GM18519 (cell line): ENCODE data around the gene WTAP.
"Not testable (repeated sequence)": the region's sequence is repeated elsewhere in the genome, so short reads cannot be mapped to it uniquely, and the experiment has no call there.

Experiments
- ATAC-seq: cut with Tn5 transposase; IDR thresholded peaks from one replicate; pipeline ENCODE4 v1.9.1; 2021; ENCODE audit warnings: mild to moderate bottlenecking, moderate library complexity; ENCODE audit not compliant: unreplicated experiment, low FRiP score

Gene WTAP

DNA sequence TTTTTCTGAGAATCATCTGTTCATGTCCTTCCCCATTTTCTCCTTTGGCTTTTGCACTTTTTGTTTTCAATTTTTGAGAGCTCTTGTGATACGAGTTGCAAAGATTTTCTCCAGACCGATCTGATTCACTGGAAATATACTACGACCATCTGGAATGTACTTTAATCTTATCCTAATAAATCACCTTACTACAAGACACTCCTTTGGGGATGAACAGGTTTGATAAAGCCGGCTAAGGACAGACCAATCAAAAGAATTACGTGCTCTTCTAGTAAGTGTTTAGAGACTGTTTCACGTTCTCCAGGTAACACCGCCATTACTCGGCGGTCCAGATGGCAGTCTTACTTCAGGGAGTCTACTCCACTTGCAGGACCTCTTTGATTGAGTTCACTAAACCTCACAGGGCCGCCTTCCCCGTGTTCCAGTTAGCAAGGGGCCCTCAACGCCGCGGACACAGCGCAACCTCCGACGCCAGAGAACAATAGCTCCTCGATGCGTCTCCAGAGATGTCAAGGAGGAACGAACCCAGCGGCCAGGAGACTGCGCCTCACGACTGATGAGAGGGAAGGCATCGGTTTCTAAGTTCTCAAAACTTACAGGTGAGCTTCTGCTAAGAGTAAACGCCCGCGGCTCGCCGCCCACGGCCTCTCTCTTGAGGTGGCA, 920 bp upstream of the WTAP start:
- ATAC-seq: peak; percentile 6

DNA sequence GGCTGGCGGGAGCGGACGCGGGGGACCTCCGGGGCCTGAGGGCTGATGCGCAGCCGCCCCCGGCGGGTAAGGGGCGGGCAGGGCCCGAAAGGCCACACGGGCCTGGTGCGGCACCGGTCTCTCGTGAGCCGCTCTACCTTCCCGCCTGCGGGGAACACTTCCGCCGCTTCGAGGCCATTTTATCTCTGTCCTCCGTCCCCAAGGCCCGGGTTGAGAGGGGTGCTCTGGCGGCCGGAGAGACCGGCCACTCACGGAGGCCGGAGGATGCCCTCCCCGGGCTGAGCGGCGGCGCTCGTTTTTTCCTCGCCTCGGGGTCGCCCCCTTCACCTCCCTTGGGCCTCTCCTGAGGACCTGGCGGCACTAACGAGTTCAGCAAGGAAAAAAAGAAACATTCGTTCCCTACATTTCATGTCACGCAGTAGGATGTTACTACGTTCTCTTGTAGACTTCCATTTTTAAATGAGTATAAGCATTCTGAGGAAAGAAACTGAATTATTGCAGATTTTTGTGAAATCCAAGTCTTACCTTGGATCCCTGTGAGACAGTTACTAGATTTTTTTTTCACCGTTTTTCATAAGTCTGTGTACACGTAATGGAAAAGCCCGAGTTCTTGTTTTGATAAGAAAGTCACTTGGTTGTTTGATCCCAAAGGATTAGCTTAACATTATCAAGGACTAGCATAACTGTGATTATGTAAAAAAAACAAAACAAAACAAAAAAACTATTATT, 575 bp downstream of the WTAP start:
- ATAC-seq: peak; percentile 23

DNA sequence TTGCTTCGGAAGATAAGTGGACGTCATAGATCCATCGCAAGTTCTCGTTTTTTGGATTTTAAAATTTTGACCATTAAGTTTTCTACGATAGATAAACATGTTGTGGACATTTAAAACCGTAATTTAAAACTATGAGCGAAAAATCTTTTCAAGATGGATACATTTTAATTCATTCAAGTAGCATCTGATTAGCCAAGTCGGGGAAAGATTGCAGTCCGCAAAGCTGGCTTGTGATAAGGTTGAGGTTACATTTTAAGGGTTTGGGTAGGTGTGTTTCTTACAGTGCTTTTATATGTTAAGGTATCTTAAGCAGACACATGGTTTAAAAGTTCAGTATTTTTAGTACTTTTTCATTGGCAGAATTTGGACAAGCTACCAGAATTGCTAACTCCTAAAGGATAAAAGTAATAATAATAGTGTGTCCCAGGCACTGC, 1.2 kb downstream of the WTAP start:
- no peak for ATAC-seq

- no peak for ATAC-seq
Measured at GRCh38 chr6:159729598-159730331, 2.5 kb downstream of the WTAP start.

GRCh38 chr6:159730332-159730676, 3.0 kb downstream of the WTAP start:
- no peak for ATAC-seq

DNA sequence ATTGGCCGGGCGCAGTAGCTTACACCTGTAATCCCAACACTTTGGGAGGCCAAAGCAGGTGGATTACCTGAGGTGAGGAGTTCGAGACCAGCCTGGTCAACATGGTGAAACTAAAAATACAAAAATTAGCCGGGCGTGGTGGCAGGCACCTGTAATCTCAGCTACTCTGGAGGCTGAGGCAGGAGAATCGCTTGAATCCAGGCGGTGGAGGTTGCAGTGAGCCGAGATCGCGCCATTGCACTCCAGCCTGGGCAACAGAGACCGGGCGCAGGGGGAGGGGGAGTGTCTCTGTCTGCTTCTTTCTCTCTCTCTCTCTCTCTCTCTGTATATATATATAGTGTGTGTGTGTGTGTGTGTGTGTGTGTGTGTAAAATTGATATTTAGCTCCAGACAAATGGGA, 5.2 kb downstream of the WTAP start:
- not testable (repeated sequence) for ATAC-seq

- not testable (repeated sequence) for ATAC-seq
Measured at GRCh38 chr6:159733395-159733794, 6.1 kb downstream of the WTAP start.

DNA sequence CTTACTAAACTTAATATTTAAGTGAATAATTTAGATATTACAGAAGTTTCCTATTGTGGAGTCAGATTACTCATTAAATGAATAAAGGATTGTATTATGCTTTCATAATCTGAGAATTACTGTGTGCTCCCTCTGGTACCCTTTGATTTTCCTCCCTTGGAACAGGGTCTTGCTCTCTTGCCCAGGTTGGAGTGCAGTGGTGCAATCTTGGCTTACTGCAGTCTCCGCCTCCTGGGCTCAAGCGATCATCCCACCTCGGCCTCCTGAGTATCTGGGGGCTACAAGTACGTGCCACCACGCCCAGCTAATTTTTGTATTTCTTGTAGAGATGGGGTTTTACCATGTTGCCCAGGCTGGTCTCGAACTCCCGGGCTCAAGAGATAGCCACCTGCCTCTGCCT, 9.6 kb downstream of the WTAP start:
- no peak for ATAC-seq

GRCh38 chr6:159739341-159739740, 12.0 kb downstream of the WTAP start:
- no peak for ATAC-seq

DNA sequence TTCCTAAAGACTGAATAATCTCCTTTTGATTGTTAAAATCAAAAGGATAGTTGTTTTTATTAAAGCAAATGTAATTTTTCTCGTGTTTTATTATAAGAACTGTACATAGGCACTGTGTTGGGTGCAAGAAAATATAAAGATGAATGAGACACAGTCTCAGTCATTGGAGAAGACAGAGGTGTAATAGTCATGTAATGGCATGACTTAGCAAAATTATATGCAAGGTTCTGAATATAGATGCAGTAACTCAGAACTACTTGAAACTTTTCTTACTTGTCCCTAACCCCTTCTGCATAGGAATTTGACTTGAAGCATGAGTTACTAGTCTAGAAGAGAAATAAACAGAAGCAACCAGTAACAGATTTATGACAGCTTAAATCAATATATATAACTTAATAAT, 14.9 kb downstream of the WTAP start:
- ATAC-seq: no peak

DNA sequence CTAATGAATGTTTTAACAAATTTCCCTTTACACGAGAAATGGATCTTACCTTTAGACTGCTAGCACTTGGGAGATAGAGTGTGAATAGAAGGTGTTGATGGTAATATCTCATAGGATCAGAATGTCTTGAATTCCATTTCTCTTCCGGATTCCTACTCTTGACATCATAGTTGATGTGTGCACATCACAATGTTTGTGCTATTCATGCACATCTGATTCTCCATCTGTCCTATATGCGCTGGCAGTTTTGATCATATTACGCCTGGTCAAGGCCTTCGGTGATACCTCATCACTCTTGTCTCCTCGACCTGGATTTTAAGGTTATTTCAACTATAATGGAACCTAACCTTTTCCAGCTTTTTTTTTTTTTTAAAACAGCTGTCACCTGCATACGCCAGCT, 17.8 kb downstream of the WTAP start:
- ATAC-seq: no peak

- ATAC-seq: no peak
Measured at GRCh38 chr6:159746759-159747158, 19.5 kb downstream of the WTAP start.

- not testable (repeated sequence) for ATAC-seq
Measured at GRCh38 chr6:159748127-159748526, 20.8 kb downstream of the WTAP start.

- no peak for ATAC-seq
Measured at GRCh38 chr6:159751448-159751847, 24.1 kb downstream of the WTAP start.

GRCh38 chr6:159753081-159753872, 26.0 kb downstream of the WTAP start:
- ATAC-seq: no peak

DNA sequence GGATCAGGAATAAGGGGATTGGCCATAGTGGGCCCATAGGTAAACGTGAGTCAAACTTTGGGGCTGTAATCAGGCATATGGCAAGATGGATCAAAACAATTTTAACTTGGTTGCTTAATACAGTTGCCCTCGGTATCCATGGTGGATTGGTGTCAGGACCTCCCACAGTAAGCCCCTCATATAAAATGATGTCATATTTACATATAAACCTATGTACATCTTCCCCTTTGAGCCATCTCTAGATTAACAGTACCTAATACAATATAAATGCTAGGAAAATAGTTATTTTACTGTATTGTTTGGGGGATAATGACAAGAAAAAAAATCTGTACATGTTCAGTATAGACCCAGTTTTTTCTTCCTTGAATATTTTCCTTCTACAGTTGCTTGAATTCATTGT, 27.1 kb downstream of the WTAP start:
- no peak for ATAC-seq

DNA sequence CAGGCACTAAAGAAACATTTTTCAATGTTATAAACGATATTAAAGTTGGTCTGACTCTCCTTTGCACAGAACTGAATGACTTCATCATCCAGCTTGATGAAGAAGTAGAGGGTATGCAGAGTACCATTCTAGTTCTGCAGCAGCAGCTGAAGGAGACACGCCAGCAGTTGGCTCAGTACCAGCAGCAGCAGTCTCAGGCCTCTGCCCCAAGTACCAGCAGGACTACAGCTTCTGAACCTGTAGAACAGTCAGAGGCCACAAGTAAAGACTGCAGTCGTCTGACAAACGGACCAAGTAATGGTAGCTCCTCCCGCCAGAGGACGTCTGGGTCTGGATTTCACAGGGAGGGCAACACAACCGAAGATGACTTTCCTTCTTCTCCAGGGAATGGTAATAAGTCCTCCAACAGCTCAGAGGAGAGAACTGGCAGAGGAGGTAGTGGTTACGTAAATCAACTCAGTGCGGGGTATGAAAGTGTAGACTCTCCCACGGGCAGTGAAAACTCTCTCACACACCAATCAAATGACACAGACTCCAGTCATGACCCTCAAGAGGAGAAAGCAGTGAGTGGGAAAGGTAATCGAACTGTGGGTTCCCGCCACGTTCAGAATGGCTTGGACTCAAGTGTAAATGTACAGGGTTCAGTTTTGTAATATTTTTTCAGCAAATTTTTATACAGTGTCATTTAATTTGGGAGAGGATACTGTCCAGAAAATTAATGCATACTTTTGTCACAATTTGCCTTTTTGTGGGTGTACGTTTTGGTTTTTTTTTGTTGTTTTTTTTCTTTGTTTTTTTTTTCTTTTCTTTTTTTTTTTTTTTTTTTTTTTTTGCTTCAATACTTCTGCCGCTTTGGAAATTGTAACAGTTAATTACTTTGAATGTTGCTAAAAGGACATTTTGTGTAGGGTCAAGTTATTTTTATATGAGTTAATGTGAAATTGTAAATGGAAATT, 27.9 kb downstream of the WTAP start:
- ATAC-seq: no peak

GRCh38 chr6:159756508-159756907, 29.2 kb downstream of the WTAP start:
- ATAC-seq: no peak
